ENCODE results near the gene CAMTA1.
A peak's percentile ranks its signal among the peaks of the same experiment; 100 is the strongest.
"Not testable (repeated sequence)": the region's sequence is repeated elsewhere in the genome, so short reads cannot be mapped to it uniquely, and the experiment has no call there.

The CAMTA1 gene

DNA sequence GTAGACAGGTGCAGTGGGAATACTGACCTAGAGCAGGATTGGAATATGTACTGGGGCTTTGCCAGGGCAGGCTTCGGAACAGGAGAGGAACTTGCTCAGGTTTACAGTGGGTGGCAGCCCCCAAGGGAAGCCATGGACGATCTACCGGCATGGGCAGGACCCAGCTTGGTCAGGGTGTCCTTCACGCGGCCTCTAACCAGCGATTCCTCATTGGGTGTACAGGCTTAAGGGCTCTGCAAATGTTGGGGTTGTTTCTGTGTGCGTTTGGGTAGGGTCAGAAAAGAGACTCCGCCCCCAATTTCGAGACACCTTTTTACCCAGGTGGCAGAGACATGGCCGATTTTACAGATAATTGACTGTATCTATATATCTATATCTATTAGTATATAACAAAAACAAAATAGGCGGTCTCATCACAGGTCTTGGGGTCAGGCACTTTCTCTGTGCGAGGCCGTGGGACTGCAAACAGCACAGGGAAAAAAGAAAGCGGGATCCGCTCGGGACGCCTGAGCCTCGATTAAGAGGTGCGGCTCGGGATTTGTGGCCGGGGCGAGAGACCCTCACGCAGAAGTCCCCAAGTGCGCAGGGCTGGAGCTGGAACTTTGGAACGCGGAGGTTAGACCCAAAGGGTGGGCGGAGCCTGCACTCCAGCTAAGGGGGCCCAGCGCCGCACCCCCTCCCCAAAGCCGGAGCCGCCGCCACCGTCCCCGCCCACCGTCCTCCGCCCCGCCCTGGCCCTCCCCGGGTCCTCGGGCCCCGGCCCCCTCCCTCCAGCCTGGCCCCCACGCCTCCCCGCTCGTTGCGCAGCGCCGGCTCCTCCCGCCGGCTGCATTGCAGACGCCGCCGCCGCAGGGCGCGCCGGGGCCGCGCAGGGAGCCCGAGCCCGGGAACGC, 918.3 kb downstream of the CAMTA1 start:
- no peak for DNase-seq

GRCh38 chr1:7704214-7705047, 919.2 kb downstream of the CAMTA1 start:
- DNase-seq: peak; percentile 95

GRCh38 chr1:7705048-7705907, 920.0 kb downstream of the CAMTA1 start:
- peak; percentile 61 for DNase-seq

GRCh38 chr1:7705908-7706216, 920.6 kb downstream of the CAMTA1 start:
- no peak for DNase-seq

DNA sequence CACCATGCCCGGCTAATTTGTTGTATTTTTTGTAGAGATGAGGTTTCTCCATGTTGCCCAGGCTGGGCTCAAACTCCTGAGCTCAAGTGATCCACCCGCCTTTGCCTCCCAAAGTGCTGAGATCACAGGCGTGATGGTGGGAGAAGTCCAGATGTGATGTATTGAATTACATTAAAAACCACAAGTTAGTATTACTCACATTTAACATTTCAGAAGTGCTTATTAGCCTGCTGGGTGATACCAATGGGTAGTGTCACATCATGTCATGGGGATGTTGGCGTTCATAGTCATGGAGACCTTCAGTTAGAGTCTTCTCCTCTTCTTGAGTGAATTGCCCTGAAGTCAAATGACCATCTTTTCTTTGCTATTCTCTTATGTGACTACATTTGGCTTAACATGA, 922.3 kb downstream of the CAMTA1 start:
- no peak for DNase-seq

GRCh38 chr1:7708065-7708464, 922.8 kb downstream of the CAMTA1 start:
- not testable (repeated sequence) for DNase-seq

DNA sequence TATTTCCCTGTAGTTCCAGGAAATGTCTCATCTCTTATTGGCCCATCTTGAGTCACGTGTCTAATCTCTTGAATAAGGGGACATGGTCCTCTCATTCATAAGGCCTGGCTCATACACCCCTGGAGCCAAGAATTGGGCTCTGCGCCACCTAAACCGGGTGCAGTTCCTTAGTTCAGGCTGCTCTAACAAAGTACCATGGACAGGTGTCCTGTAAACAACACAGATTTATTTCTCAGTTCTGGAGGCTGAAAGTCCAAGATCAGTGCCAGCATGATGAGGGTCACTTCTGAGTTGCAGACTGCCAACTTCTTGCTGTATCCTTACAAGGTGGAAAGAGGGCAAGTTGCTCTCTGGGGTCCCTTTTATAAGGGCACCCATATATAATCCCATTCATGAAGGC, 925.6 kb downstream of the CAMTA1 start:
- no peak for DNase-seq

DNA sequence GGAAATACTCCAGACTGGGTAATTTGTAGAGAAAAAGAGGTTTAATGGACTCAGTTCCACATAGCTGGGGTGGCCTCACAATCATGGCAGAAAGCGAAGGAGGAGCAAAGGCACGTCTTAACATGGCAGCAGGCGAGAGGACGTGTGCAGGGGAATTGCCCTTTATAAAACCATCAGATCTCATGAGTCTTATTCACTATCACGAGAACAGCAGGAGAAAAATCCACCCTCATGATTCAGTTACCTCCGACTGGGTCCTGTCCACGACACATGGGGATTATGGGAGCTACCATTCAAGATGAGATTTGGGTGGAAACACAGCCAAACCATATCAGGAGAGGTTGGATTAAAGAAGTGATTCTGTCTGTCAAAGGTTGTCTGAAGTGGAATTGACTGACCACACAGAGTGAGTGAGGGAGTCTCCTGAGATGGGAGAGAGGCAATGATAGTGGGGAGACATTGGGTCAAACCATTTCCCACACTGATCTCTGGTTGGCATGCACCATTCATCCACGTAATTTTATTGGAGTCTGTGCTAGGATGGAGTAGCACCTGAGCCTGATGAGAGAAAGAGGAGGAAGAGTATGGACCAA, 927.6 kb downstream of the CAMTA1 start:
- no peak for DNase-seq

DNA sequence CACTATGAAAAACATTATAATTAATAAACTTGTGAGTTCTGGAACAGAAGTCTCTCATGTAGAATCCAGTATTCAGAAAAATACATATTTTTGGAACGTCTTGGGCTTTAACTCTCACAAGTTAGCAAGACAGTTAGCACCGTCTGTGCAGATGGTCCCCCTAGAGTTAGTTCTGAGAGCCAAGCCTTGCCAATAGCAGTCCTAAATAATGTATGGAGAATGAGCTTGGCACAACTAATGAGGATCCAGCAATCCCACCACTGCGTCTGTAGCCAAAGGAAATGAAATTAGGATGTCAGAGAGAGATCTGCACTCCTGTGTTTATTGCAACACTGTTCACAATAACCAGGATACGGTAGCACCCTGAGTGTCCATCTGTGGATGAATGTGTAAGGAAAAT, 931.3 kb downstream of the CAMTA1 start:
- no peak for DNase-seq

DNA sequence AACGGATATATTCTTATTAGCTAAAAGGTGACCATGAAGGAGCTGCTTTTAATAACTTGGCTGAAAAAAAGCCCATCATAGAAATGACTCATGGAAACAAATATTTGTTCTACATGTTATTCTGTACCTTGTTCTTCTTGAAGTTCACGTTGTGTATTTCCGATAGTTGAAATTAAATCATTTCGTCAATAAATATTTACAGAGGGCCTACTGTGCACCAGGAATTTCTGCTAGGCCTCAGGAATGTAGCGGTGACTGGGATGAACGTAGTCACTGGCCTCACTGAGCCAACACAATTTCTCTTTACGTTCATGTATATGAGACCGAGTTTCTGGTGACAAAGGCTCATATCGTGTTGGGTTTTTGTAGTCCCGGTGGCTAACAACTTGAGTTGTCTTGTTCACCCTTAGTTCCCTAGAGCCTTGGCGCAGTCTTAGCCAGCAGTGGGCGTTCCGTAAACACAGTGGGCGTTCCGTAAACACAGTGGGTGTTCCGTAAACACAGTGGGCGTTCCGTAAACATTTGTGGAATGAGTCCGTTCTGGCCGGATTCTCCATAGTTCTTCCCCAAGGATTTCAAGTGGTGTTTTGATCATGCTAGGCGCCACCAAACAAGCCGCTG, 932.6 kb downstream of the CAMTA1 start:
- no peak for DNase-seq

- no peak for DNase-seq
These were observed 934.3 kb downstream of the CAMTA1 start for GRCh38 chr1:7719468-7720094.

- DNase-seq: no peak
These were observed 936.9 kb downstream of the CAMTA1 start for GRCh38 chr1:7721940-7722669.

DNA sequence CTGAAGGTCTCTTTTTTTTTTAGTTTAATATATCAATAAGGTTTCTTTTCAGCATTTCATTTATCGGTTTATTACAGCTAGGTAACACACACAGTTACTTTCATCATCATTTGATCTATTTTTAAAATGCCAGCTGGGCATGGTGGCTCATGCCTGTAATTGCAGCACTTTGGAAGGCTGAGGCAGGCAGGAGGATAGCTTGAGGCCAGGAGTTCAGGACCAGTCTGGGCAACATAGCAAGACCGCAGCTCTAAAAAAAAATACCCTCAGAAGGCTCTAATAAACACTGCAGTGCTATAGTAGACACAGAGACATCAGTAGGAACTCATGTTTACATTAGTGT, 937.4 kb downstream of the CAMTA1 start:
- DNase-seq: no peak

DNA sequence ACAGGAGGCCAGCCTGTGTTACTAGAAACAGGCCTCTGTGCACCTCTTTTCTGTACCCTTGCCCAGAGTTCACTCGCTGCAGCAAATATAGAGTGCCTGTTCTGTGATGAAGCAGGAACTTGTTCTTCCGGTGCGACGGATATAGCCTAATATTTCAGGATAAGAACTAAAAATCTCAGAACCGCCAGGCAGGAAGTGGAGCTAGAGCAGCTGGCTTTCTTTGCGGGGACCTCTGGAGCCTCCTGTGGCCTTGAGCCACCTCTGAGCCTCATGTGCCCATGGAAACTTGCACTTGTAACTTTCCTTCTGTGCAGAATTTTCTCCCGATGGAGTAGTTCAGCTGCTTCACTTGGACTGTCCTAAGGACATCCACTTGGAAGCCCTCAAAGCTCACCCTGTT, 941.4 kb downstream of the CAMTA1 start:
- DNase-seq: no peak

DNA sequence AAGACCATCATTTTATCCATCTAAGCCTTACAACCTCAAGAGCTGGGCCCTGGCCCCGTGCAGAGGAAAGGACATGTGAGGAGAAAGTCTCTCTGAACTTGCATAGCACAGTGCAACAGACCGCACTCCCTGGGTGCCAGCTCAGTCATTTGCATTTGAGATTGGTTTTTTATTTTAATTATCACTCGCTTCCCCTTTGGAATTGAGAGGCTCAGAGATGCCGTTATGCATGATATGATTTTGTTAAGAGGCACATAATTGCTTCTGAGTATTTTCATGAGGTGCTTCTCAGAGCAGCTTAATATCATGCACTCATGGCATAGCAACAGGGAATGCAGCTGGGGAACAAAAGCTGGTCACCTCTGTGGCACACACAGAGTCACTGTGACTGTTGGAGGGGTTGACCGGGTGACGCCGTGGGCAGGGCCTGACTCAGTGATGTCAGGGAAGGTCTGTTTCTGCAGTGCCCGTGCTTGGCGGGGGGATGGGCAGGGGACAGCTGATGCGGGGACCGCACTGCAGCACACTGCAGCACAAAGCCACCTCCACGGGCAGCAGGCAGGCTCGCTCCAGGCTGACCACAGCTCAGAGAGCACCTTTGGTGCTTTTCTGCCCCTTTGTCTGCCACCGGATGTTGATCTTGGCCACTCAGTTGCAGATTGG, 942.7 kb downstream of the CAMTA1 start:
- DNase-seq: no peak

- no peak for DNase-seq
These were observed 944.5 kb downstream of the CAMTA1 start for GRCh38 chr1:7729761-7730160.

DNA sequence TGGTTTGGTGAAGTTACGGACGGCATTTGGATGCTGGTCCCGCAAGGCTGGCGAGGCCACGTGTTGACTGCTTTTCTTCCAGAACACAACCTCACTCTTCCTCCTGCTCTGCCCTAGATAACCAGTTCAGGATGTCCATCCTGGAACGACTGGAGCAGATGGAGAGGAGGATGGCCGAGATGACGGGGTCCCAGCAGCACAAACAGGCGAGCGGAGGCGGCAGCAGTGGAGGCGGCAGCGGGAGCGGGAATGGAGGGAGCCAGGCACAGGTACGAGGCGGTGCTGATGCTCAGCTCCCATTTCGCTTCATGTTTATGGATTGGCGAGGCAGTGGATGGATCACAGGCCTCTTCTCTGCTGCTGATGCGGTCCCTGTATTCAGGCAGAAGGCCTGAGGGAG, 947.1 kb downstream of the CAMTA1 start:
- DNase-seq: no peak

DNA sequence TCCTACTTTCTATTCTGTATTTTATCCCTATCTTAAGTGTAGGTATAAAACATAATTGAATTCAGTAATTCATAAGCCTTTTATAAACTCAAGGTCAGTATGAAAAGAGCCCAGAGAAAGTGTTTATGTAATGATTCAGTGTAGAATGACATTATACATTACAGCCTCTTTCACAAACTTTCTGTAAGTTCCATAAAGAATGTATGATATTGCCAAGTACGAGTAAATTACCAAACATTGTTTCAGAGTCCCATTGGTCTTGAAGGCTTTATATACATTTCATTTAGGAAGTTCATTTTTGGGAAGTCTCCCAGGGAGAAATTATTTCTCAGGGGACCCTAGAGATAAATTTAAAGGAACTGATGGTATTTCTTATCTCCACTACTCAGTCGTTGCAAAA, 948.0 kb downstream of the CAMTA1 start:
- DNase-seq: no peak

DNA sequence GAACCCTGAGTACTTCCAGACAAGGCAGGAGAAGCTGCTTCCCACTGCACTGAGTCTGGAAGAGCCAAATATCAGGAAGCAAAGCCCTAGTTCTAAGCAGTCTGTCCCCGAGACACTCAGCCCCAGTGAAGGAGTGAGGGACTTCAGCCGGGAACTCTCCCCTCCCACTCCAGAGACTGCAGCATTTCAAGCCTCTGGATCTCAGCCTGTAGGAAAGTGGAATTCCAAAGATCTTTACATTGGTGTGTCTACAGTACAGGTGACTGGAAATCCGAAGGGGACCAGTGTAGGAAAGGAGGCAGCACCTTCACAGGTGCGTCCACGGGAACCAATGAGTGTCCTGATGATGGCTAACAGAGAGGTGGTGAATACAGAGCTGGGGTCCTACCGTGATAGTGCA, 952.8 kb downstream of the CAMTA1 start:
- DNase-seq: no peak

GRCh38 chr1:7743346-7743745, 958.1 kb downstream of the CAMTA1 start:
- DNase-seq: no peak

DNA sequence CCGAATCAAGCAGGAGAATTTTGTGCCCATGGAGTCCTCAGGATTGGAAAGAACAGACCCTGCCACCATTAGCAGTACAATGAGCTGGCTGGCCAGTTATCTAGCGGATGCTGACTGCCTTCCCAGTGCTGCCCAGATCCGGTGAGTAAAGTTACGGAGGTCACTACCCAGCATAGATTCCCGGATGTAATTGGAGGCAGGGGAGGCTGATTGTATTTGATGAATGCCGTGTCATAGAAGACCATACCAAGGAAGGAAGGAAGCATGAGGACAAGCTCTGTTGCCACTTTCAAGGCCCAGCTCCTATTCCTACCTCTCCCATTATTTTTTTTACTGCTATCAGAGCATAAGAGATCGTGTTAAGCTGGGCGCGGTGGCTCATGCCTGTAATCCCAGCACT, 959.6 kb downstream of the CAMTA1 start:
- no peak for DNase-seq

All from activated CD8-positive, alpha-beta memory T cell treated with anti-CD3 and anti-CD28 coated beads for 24 hours (primary cell).